ENCODE data around the gene C10orf90. TPM values are rescaled to one million over a fixed set of nuclear protein-coding genes. Genes with fewer than 3 reads are reported as not detected.

C10orf90 gene
- total RNA-seq, 4 donors from 2014 or later: 2.7 to 5.8 (median 4.0) TPM

GRCh38 chr10:126511917-126512479, 158.5 kb downstream of the C10orf90 start:
- no peak overlapping the region for H3K4me3 ChIP-seq (ENCODE audit: low read depth, poor library complexity, severe bottlenecking)
- intact Hi-C loops (cut with DNase I; ENCODE audit: low total_unique reads): no loop called here
- TF ChIP-seq CTCF (IDR thresholded peaks at IDR 0.05): no peak
- TF ChIP-seq POLR2A (IDR thresholded peaks at IDR 0.05): no peak
- no peak for DNase-seq (ENCODE audit: low spot score in 2 of 2)
- WGBS, 2 donors: 52 to 57% methylated on average over 8 of the region's 8 CpGs

- no peak for DNase-seq (ENCODE audit: low spot score in 2 of 2)
- intact Hi-C loops (cut with DNase I; ENCODE audit: low total_unique reads): loop anchor here (10.0 kb wide), 1 partner anchor 524 kb away; no protein-coding TSS in a partner anchor
- 72 to 83% methylated on average over 2 of the region's 2 CpGs for WGBS, 2 donors
- H3K4me3 ChIP-seq (ENCODE audit: low read depth, poor library complexity, severe bottlenecking): no peak overlapping the region
- TF ChIP-seq POLR2A (IDR thresholded peaks at IDR 0.05) (no peak), CTCF (IDR thresholded peaks at IDR 0.05) (no peak)
Measured at GRCh38 chr10:126509182-126509581, 161.3 kb downstream of the C10orf90 start.

GRCh38 chr10:126508535-126509040, 161.9 kb downstream of the C10orf90 start:
- 71 to 72% methylated on average over 9 of the region's 9 CpGs for WGBS, 2 donors
- intact Hi-C loops (cut with DNase I; ENCODE audit: low total_unique reads): loop anchor here (10.0 kb wide), 1 partner anchor 524 kb away; no protein-coding TSS in a partner anchor
- no peak for DNase-seq (ENCODE audit: low spot score in 2 of 2)
- H3K4me3 ChIP-seq (ENCODE audit: low read depth, poor library complexity, severe bottlenecking): no peak overlapping the region
- no peak for TF ChIP-seq POLR2A (IDR thresholded peaks at IDR 0.05)
- no peak for TF ChIP-seq CTCF (IDR thresholded peaks at IDR 0.05)

GRCh38 chr10:126504761-126505112, 165.8 kb downstream of the C10orf90 start:
- no peak for DNase-seq (ENCODE audit: low spot score in 2 of 2)
- TF ChIP-seq POLR2A (IDR thresholded peaks at IDR 0.05) (no peak), CTCF (IDR thresholded peaks at IDR 0.05) (no peak)
- intact Hi-C loops (cut with DNase I; ENCODE audit: low total_unique reads): loop anchor here (10.0 kb wide), 1 partner anchor 520 kb away; no protein-coding TSS in a partner anchor
- 84 to 87% methylated on average over 12 to 16 of the region's 16 CpGs for WGBS, 2 donors
- H3K4me3 ChIP-seq (ENCODE audit: low read depth, poor library complexity, severe bottlenecking): no peak overlapping the region

GRCh38 chr10:126504063-126504760, 166.3 kb downstream of the C10orf90 start:
- WGBS, 2 donors: 51 to 56% methylated on average over 20 to 22 of the region's 23 CpGs
- intact Hi-C loops (cut with DNase I; ENCODE audit: low total_unique reads): loop anchor here (10.0 kb wide), 1 partner anchor 519 kb away; no protein-coding TSS in a partner anchor
- DNase-seq (ENCODE audit: low spot score in 2 of 2): no peak

More at GRCh38 chr10:126504063-126504760, 166.3 kb downstream of the C10orf90 start:
- no peak overlapping the region for H3K4me3 ChIP-seq (ENCODE audit: low read depth, poor library complexity, severe bottlenecking)
- TF ChIP-seq POLR2A (IDR thresholded peaks at IDR 0.05) (no peak), CTCF (IDR thresholded peaks at IDR 0.05) (no peak)
